K562 (cell line): ENCODE data around the gene IL17RC. TPM values are rescaled to one million over a fixed set of nuclear protein-coding genes. Genes with fewer than 3 reads are reported as not detected.
A peak's percentile ranks its signal among the peaks of the same experiment; 100 is the strongest.

ENCODE experiments used
- CXXC5 ChIP-seq: fragments of 250-450 bp; sonication (Bioruptor Pico); IDR thresholded peaks from 2 replicates; pipeline ENCODE4 v1.8.0; 2022; ENCODE audit warnings: inconsistent platforms, mild to moderate bottlenecking, moderate library complexity
- DNMT1 ChIP-seq: fragments of 450-650 bp; IDR thresholded peaks from 2 replicates; pipeline ENCODE4 v1.6.1; 2016; ENCODE audit warnings: antibody characterized with exemption, mild to moderate bottlenecking
- ELF2 ChIP-seq: fragments of 250-450 bp; sonication (Bioruptor Pico); IDR thresholded peaks from 2 replicates; pipeline ENCODE4 v1.5.0; 2021; ENCODE audit warnings: mild to moderate bottlenecking
- FOXM1 ChIP-seq, 2 experiments: fragments of 450-650 bp in 1 of 2; sonication (generic) in 1 of 2; formaldehyde crosslinking in 1 of 2; IDR thresholded peaks; 2 replicates each; pipeline versions ENCODE4 v1.6.1 to v1.9.0; 2017 to 2022; ENCODE audit warnings: low read depth in 2 of 2, mild to moderate bottlenecking in 2 of 2, missing genetic modification reagents in 1 of 2, moderate library complexity in 1 of 2
- GTF2E2 ChIP-seq: fragments of 200-800 bp; sonication (Bioruptor generic); IDR thresholded peaks from 2 replicates; pipeline ENCODE4 v1.6.1; 2016; ENCODE audit warnings: missing genetic modification characterization, missing compliant biosample characterization
- POLR3G ChIP-seq: IDR thresholded peaks from 2 replicates; pipeline ENCODE4 v1.6.1; 2011; ENCODE audit not compliant: insufficient read length, insufficient replicate concordance; ENCODE audit errors: extremely low read depth
- RAD51 ChIP-seq: fragments of 450-650 bp; IDR thresholded peaks from 2 replicates; pipeline ENCODE4 v1.7.1; 2016; ENCODE audit warnings: low read depth, mild to moderate bottlenecking, borderline replicate concordance
- RBM22 ChIP-seq: fragments of 200-400 bp; formaldehyde crosslinking; IDR thresholded peaks from 2 replicates; pipeline ENCODE4 v1.6.1; 2018; ENCODE audit warnings: low read length, low read depth; ENCODE audit not compliant: poor library complexity, severe bottlenecking
- TBP ChIP-seq: optimal IDR thresholded peaks from 2 replicates; pipeline ENCODE3; 2011; ENCODE audit warnings: low read depth, low read length, improper control_type of control experiment
- TCF7L2 ChIP-seq: fragments of 150-350 bp; IDR thresholded peaks from 2 replicates; pipeline ENCODE4 v1.6.1; 2016; ENCODE audit warnings: low read depth, mild to moderate bottlenecking, low read length, moderate library complexity
- TOE1 ChIP-seq, 2 experiments: fragments of 450-650 bp in 1 of 2; sonication (generic) in 1 of 2; formaldehyde crosslinking in 1 of 2; IDR thresholded peaks; 2 replicates each; pipeline versions ENCODE4 v1.7.1 to v1.8.0; 2016 to 2022; ENCODE audit warnings: borderline replicate concordance in 2 of 2, mild to moderate bottlenecking in 2 of 2, antibody characterized with exemption in 1 of 2, inconsistent platforms in 1 of 2, low read depth in 1 of 2, missing genetic modification reagents in 1 of 2, moderate library complexity in 1 of 2
- ZNF197 ChIP-seq: fragments of 200-800 bp; sonication (Bioruptor generic); IDR thresholded peaks from 2 replicates; pipeline ENCODE4 v1.6.1; 2016; ENCODE audit warnings: low read depth, missing genetic modification characterization, missing compliant biosample characterization
- ZNF239 ChIP-seq: fragments of 250-450 bp; sonication (Bioruptor Pico); IDR thresholded peaks from 2 replicates; pipeline ENCODE4 v1.4.0; 2020; ENCODE audit warnings: mild to moderate bottlenecking
- ZNF282 ChIP-seq: sonication (generic); formaldehyde crosslinking; IDR thresholded peaks from 2 replicates; pipeline ENCODE4 v1.8.1; 2023; ENCODE audit warnings: missing genetic modification reagents
- ZNF507 ChIP-seq: conservative IDR thresholded peaks from 2 replicates; pipeline ENCODE4 v1.6.1; 2017; ENCODE audit warnings: missing genetic modification characterization, missing compliant biosample characterization
- ZNF551 ChIP-seq: fragments of 250-450 bp; sonication (Bioruptor Pico); IDR thresholded peaks from 2 replicates; pipeline ENCODE4 v1.5.0; 2021; ENCODE audit warnings: mild to moderate bottlenecking, moderate library complexity
- ZNF766 ChIP-seq: fragments of 200-800 bp; sonication (Bioruptor generic); conservative IDR thresholded peaks from 2 replicates; pipeline ENCODE4 v1.6.1; 2016; ENCODE audit warnings: missing genetic modification characterization, missing compliant biosample characterization
- ZNF830 ChIP-seq: fragments of 250-450 bp; sonication (Bioruptor Pico); IDR thresholded peaks from 2 replicates; pipeline ENCODE4 v1.5.0; 2021; ENCODE audit warnings: mild to moderate bottlenecking
- polyA plus RNA-seq, 8 experiments: library from polyadenylated mRNA; depleted of rRNA in 4 of 8; stranded (reverse) in 5 of 8; unstranded in 3 of 8; fragments of >200 nt; fragmentation: Nextera tagmentation in 2 of 8; fragmentation: Illumina TruSeq in 1 of 8; extraction: Ambion mirVana in 2 of 8; extraction: Trizol in 1 of 8; gene quantifications; 2 replicates each; pipeline versions ENCODE4 v1.2.1 to v1.2.3, GENCODE V29; 2011 to 2014; ENCODE audit warnings: inconsistent platforms in 1 of 8, missing spikeins in 1 of 8
- total RNA-seq, 7 experiments: library from RNA; depleted of rRNA in 6 of 7; stranded (reverse); fragments of >200 nt in 6 of 7; fragmentation: Illumina TruSeq in 2 of 7; extraction: Trizol in 2 of 7; gene quantifications; 2 replicates each; pipeline versions ENCODE4 v1.2.1 to v1.2.3, GENCODE V29; 2011 to 2021; ENCODE audit warnings: low replicate concordance in 1 of 7
- TF ChIP-seq, protein P1 (sequence below), 2 experiments: fragments of 450-650 bp in 1 of 2; sonication (generic) in 1 of 2; formaldehyde crosslinking in 1 of 2; IDR thresholded peaks in 1 of 2; conservative IDR thresholded peaks in 1 of 2; 2 replicates each; pipeline versions ENCODE4 v1.6.1 to v1.8.1; 2016 to 2023; ENCODE audit warnings: mild to moderate bottlenecking in 2 of 2, moderate library complexity in 2 of 2, inconsistent platforms in 1 of 2, missing genetic modification reagents in 1 of 2
- TF ChIP-seq, protein P2 (sequence below): fragments of 250-450 bp; sonication (Bioruptor Pico); IDR thresholded peaks from 2 replicates; pipeline ENCODE4 v1.4.0; 2020; ENCODE audit warnings: mild to moderate bottlenecking, moderate library complexity
- TF ChIP-seq, protein P3 (sequence below): fragments of 250-450 bp; sonication (Bioruptor Pico); IDR thresholded peaks from 2 replicates; pipeline ENCODE4 v1.8.0; 2022; ENCODE audit warnings: inconsistent platforms

The IL17RC gene
- total and polyA plus RNA-seq, 9 of the 15 experiments (the other 6 are each of a cell fraction or from before 2014, with no cell fraction given): 0.15 to 11.4 (median 7.1) TPM; not detected in 1

DNA sequence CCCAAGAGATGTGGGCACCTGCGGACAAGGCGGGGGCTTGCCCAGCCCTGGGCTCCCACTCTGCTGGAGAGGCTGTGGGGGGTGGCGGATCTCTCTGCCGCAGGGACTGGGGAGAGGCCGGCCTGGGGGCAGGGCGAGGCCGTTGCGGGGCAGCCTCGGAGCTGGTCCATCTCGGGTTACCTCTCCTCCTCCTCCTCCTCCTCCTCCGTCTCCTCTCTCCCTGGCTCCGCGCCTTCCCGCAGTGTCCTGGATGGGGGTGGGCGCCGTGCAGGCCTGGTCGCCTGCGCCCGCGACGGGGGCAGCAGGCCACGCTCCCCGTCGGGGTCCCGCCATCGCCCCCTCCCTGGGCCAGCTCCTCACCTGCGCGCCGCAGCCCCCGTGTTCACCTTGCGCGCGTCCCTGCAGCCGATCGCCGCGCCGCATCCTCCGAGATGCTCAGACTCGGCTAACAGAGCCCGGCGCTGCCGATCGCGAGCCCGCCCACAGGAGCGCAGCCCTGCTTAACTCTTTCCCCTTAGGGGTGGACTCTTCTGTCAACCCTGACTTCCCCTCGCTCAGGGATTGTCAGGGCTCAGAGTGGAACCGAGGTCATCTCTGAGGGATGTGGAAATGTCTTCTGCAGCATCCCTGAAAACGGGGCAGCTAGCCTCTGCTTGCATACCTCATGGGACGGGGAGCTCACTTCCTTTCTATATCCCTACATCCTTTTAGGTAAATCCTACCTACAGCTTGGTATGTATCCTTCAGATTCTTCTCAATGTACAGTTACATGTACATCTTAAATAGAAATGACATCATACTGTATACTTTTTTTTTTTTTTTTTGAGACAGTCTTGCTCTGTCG, 35.3 kb downstream of the IL17RC start, which contains the start of gene PRRT3 (continued):
- no peak for TF ChIP-seq FOXM1 (IDR thresholded peaks at IDR 0.05; ENCODE audit: low read depth)
- TF ChIP-seq FOXM1 (CRISPR knock-in tag; IDR thresholded peaks at IDR 0.05; ENCODE audit: low read depth): no peak
- TF ChIP-seq, protein P1, sequence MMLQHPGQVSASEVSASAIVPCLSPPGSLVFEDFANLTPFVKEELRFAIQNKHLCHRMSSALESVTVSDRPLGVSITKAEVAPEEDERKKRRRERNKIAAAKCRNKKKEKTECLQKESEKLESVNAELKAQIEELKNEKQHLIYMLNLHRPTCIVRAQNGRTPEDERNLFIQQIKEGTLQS (IDR thresholded peaks at IDR 0.05): peak; percentile 44
- TF ChIP-seq, protein P1 (CRISPR knock-in tag; conservative IDR thresholded peaks at IDR 0.05): no peak
- no peak for TF ChIP-seq ZNF507 (tag)
- peak; percentile 72 for TF ChIP-seq CXXC5
- no peak for TF ChIP-seq ZNF766 (CRISPR knock-in tag)
- no peak for TF ChIP-seq ZNF197 (CRISPR knock-in tag)
- TF ChIP-seq RAD51: no peak
- TF ChIP-seq TCF7L2: no peak
- TF ChIP-seq TOE1 (IDR thresholded peaks at IDR 0.05; ENCODE audit: borderline replicate concordance): peak; percentile 70; the same call in 1 of the 2 replicates
- no peak for TF ChIP-seq TOE1 (CRISPR knock-in tag; IDR thresholded peaks at IDR 0.05; ENCODE audit: borderline replicate concordance, low read depth)
- TF ChIP-seq TBP: no peak
- TF ChIP-seq GTF2E2 (tag): no peak
- no peak for TF ChIP-seq DNMT1
- peak; percentile 70 for TF ChIP-seq RBM22
- TF ChIP-seq, protein P2, sequence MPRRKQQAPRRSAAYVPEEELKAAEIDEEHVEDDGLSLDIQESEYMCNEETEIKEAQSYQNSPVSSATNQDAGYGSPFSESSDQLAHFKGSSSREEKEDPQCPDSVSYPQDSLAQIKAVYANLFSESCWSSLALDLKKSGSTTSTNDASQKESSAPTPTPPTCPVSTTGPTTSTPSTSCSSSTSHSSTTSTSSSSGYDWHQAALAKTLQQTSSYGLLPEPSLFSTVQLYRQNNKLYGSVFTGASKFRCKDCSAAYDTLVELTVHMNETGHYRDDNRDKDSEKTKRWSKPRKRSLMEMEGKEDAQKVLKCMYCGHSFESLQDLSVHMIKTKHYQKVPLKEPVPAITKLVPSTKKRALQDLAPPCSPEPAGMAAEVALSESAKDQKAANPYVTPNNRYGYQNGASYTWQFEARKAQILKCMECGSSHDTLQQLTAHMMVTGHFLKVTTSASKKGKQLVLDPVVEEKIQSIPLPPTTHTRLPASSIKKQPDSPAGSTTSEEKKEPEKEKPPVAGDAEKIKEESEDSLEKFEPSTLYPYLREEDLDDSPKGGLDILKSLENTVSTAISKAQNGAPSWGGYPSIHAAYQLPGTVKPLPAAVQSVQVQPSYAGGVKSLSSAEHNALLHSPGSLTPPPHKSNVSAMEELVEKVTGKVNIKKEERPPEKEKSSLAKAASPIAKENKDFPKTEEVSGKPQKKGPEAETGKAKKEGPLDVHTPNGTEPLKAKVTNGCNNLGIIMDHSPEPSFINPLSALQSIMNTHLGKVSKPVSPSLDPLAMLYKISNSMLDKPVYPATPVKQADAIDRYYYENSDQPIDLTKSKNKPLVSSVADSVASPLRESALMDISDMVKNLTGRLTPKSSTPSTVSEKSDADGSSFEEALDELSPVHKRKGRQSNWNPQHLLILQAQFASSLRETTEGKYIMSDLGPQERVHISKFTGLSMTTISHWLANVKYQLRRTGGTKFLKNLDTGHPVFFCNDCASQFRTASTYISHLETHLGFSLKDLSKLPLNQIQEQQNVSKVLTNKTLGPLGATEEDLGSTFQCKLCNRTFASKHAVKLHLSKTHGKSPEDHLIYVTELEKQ (CRISPR knock-in tag): no peak
- TF ChIP-seq ZNF551 (CRISPR knock-in tag): no peak
- TF ChIP-seq ZNF239: no peak
- TF ChIP-seq, protein P3, sequence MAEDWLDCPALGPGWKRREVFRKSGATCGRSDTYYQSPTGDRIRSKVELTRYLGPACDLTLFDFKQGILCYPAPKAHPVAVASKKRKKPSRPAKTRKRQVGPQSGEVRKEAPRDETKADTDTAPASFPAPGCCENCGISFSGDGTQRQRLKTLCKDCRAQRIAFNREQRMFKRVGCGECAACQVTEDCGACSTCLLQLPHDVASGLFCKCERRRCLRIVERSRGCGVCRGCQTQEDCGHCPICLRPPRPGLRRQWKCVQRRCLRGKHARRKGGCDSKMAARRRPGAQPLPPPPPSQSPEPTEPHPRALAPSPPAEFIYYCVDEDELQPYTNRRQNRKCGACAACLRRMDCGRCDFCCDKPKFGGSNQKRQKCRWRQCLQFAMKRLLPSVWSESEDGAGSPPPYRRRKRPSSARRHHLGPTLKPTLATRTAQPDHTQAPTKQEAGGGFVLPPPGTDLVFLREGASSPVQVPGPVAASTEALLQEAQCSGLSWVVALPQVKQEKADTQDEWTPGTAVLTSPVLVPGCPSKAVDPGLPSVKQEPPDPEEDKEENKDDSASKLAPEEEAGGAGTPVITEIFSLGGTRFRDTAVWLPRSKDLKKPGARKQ (CRISPR knock-in tag): no peak
- no peak for TF ChIP-seq ELF2 (CRISPR knock-in tag)
- TF ChIP-seq ZNF830 (CRISPR knock-in tag): no peak
- TF ChIP-seq POLR3G: no peak
- TF ChIP-seq ZNF282: 0 out of 2 replicates have a peak, but pooled peaks have one; percentile 80
